ENCODE measurements around the gene NDFIP2.

GRCh38 chr13:79562557-79562956, 81.6 kb downstream of the NDFIP2 start:
- TF ChIP-seq RFX5 (IDR thresholded peaks at IDR 0.05; ENCODE audit: low read length) (no peak), RCOR1 (IDR thresholded peaks at IDR 0.05; ENCODE audit: low read length) (no peak), SIN3A (IDR thresholded peaks at IDR 0.05; ENCODE audit: borderline replicate concordance, low read depth, low read length) (no peak), GATA2 (CRISPR knock-in tag; IDR thresholded peaks at IDR 0.05) (no peak), FOSL2 (IDR thresholded peaks at IDR 0.05; ENCODE audit: borderline replicate concordance, low read depth) (no peak), FOXJ3 (CRISPR knock-in tag; IDR thresholded peaks at IDR 0.05) (no peak), NFIC (IDR thresholded peaks at IDR 0.05; ENCODE audit: borderline replicate concordance) (no peak), SMC3 (IDR thresholded peaks at IDR 0.05; ENCODE audit: low read depth, low read length) (no peak), YY1 (IDR thresholded peaks at IDR 0.05; ENCODE audit: low read depth) (no peak), POLR2AphosphoS5 (IDR thresholded peaks at IDR 0.05; ENCODE audit: low read depth, low read length) (no peak)
- TF ChIP-seq, protein P1, sequence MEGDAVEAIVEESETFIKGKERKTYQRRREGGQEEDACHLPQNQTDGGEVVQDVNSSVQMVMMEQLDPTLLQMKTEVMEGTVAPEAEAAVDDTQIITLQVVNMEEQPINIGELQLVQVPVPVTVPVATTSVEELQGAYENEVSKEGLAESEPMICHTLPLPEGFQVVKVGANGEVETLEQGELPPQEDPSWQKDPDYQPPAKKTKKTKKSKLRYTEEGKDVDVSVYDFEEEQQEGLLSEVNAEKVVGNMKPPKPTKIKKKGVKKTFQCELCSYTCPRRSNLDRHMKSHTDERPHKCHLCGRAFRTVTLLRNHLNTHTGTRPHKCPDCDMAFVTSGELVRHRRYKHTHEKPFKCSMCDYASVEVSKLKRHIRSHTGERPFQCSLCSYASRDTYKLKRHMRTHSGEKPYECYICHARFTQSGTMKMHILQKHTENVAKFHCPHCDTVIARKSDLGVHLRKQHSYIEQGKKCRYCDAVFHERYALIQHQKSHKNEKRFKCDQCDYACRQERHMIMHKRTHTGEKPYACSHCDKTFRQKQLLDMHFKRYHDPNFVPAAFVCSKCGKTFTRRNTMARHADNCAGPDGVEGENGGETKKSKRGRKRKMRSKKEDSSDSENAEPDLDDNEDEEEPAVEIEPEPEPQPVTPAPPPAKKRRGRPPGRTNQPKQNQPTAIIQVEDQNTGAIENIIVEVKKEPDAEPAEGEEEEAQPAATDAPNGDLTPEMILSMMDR (IDR thresholded peaks at IDR 0.05): no peak
- TF ChIP-seq, protein P2, sequence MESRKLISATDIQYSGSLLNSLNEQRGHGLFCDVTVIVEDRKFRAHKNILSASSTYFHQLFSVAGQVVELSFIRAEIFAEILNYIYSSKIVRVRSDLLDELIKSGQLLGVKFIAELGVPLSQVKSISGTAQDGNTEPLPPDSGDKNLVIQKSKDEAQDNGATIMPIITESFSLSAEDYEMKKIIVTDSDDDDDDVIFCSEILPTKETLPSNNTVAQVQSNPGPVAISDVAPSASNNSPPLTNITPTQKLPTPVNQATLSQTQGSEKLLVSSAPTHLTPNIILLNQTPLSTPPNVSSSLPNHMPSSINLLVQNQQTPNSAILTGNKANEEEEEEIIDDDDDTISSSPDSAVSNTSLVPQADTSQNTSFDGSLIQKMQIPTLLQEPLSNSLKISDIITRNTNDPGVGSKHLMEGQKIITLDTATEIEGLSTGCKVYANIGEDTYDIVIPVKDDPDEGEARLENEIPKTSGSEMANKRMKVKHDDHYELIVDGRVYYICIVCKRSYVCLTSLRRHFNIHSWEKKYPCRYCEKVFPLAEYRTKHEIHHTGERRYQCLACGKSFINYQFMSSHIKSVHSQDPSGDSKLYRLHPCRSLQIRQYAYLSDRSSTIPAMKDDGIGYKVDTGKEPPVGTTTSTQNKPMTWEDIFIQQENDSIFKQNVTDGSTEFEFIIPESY (IDR thresholded peaks at IDR 0.05; ENCODE audit: borderline replicate concordance, low read depth): no peak
